Measurements from ENCODE around the gene PPP1R2.

PPP1R2 gene

DNA sequence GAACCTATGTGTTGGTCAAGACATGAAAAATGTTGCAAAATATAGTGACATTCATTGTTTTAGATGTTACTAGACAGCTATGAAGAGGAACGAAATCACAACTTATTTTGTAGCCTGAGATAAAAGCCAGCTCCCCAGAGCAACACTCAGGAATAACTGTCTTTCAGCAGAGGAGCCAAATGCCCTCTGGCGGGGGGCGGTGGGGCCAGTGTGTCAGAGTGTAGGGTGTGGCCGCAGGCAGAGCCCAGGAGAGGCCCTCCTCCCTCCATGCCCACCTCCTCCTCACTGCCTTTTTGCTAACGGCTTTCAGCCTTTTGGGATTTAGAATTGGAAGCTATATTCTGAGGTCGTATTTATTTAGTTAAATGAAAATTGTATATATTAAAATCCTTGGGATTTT lies 23.7 kb upstream of the PPP1R2 start:
- TF ChIP-seq, protein P1, sequence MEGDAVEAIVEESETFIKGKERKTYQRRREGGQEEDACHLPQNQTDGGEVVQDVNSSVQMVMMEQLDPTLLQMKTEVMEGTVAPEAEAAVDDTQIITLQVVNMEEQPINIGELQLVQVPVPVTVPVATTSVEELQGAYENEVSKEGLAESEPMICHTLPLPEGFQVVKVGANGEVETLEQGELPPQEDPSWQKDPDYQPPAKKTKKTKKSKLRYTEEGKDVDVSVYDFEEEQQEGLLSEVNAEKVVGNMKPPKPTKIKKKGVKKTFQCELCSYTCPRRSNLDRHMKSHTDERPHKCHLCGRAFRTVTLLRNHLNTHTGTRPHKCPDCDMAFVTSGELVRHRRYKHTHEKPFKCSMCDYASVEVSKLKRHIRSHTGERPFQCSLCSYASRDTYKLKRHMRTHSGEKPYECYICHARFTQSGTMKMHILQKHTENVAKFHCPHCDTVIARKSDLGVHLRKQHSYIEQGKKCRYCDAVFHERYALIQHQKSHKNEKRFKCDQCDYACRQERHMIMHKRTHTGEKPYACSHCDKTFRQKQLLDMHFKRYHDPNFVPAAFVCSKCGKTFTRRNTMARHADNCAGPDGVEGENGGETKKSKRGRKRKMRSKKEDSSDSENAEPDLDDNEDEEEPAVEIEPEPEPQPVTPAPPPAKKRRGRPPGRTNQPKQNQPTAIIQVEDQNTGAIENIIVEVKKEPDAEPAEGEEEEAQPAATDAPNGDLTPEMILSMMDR (IDR thresholded peaks at IDR 0.05): no peak
- H3K4me3 ChIP-seq: no peak overlapping the region
- no peak overlapping the region for H3K27ac ChIP-seq
- DNase-seq (ENCODE audit: low spot score): no peak

DNA sequence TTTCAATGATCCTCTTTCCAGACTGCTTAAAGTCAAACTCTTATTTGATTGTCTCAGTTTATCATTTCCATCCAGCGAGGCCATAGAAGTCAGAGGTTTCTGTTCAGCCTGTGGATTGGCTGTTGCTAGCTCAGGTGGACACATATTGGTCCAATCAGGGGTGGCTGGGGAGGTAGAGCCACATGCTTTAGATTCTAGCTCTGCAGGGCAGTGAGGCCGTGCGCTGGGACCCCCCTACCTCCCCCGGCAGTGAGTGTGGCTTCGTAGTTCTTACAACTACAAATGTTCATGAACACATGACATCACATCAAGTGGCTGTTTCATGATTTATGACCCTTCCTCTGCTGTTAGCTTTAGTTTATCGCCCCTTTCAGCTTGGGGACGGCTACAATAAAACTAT lies 22.6 kb upstream of the PPP1R2 start:
- H3K27ac ChIP-seq: no peak overlapping the region
- no peak for DNase-seq (ENCODE audit: low spot score)
- H3K4me3 ChIP-seq: no peak overlapping the region
- TF ChIP-seq, protein P1 (IDR thresholded peaks at IDR 0.05): no peak

DNA sequence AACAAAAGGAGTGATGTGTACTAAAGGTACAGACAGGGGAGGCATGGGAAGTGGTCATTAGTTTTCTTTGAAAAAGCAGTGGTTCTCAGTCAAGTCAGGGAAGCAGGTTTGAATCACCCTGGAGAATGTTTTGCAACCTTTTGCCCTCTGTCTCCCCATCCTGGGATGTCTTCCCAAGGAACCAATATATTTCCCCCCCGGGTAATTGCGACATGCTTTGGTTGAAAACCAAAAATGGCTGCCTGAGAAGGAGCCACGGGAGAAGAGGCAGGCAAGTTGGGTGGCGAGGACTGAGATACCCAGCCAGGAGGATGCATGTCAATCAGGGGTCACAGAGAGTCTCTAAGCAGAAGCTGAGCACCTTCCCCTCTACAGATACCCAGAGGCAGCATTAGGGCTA lies 20.2 kb upstream of the PPP1R2 start:
- H3K27ac ChIP-seq: no peak overlapping the region
- TF ChIP-seq, protein P1 (IDR thresholded peaks at IDR 0.05): no peak
- DNase-seq (ENCODE audit: low spot score): no peak
- no peak overlapping the region for H3K4me3 ChIP-seq

DNA sequence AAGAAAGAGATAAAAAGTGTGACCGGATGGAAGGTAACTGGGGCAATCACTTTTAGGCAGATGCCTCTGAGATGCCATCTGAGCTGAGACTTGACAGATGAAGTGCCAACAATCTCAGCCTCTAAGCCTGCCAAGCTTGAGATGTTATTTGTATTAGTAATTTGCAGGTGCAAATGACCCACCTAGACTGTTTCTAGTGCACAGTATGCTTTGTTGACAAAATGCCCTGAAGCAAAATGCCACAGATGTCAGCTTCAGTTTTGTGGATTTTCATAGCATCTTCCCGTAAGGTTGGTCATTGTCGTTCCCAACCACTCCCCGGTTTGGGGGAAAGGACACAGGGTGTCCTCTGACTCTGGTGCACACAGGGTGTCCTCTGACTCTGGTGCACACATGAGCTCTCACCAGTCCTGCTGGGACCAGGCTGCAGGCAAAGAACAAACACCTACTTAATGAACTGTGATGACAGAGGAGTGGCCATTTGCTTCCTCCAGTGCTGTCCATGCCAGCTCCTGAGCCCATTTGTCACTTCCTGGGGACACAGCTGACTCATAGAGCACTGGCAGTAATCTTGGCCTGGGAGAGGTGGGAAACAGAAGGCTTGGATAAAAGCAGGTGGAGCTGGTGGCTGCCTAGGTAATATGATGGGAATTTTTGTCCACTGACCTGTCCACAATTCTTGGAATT lies 16.7 kb upstream of the PPP1R2 start:
- DNase-seq (ENCODE audit: low spot score): no peak
- Histone ChIP-seq H3K27ac (no peak overlapping the region), H3K4me3 (no peak overlapping the region)
- TF ChIP-seq, protein P1 (IDR thresholded peaks at IDR 0.05): no peak

DNA sequence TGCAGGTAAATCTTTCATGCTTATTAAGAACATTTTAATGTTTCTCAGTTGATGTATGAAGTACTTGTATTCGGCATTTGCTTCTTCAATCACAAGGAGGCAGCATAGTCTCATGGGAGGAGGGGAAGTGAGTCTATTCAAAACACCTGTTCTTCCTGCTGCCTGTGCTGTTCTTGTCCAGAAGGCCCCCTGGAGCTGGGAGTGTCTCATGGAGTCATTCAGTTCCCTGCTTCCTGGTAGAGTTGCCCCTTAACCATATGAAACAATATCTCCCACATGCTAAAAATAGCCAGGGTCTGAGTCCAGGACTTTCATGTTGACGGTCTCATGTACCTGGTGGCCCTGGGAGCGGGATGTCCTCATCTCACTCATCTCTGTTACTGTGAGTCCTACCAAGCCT lies 15.5 kb upstream of the PPP1R2 start:
- no peak overlapping the region for H3K27ac ChIP-seq
- TF ChIP-seq, protein P1 (IDR thresholded peaks at IDR 0.05): no peak
- DNase-seq (ENCODE audit: low spot score): no peak

DNA sequence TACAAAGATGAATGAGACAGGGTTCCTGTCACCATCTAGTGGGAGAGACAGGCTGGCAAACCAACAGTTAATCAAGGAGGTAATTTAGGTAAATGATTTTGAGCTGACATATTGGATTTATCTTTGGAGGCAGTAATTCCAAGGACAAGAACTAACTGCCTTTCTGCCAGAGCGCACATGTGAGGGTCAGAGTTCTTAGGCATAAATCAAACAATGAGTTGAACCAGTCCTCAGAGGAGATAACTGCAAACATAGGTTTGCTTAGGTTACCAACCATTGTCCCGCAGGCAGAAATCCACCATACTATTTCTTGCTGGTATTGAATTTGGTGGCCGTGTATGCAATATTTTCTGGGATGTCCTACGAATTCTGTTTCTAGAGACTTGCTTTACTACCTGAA lies 14.2 kb upstream of the PPP1R2 start:
- H3K4me3 ChIP-seq: no peak overlapping the region
- TF ChIP-seq, protein P1 (IDR thresholded peaks at IDR 0.05): no peak
- DNase-seq (ENCODE audit: low spot score): no peak

More for the DNA sequence above, 15.5 kb upstream of the PPP1R2 start:
- no peak overlapping the region for H3K4me3 ChIP-seq

DNA sequence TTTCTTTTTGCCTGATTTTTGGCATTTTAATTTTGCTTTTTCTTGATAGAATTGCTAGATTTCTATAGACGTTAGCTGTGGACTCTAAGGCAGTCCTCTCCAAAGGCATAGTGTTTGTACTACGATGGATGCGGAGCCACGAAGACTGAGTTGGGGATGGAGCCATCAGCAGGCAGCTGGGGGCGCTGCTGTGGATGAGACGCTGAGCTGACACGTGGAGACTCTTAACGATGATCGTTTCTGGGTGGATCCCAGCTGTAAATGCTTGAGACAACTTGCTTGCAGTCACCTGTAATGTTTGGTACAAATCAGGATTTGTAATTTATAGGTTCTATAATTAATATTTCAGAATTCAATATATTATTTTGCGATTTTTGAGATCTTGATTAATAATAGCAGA lies 13.3 kb upstream of the PPP1R2 start:
- TF ChIP-seq, protein P1 (IDR thresholded peaks at IDR 0.05): no peak
- no peak overlapping the region for H3K27ac ChIP-seq
- DNase-seq (ENCODE audit: low spot score): no peak
- no peak overlapping the region for H3K4me3 ChIP-seq

More for the DNA sequence above, 14.2 kb upstream of the PPP1R2 start:
- H3K27ac ChIP-seq: no peak overlapping the region

Measured in coronary artery (tissue), 2 donors.